Measurements from ENCODE around the gene PLCH2. TPM values are rescaled to one million over a fixed set of nuclear protein-coding genes. Genes with fewer than 3 reads are reported as not detected.

The PLCH2 gene
- polyA plus RNA-seq, 1 of the 3 experiments (the other 2 are of a cell fraction), result 0.08 TPM

DNA sequence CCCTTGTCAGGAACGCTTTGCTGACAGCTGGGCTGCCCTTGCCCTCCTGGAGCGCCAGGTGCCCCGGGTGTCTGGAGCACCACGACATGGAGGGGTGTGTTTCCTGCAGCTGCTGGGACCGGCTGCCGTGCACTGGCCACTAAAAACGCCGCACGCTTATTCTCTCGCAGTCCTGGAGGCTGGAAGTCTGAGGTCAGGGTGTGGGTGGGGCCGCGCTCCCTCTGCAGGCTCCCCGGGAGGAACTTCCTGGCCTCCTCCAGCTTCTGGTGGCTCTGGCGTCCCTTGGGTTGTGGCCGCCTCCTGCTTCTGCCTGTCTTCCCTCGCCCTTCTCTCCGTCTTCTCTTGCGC is 28.0 kb upstream of the PLCH2 start:
- Histone ChIP-seq H3K9me3 (no peaks in the 10 kb centered on the region), H4K20me1 (ENCODE audit: insufficient read depth) (no peaks in the 10 kb centered on the region), H3K27me3 (ENCODE audit: insufficient read depth) (peaks cover 2% of the 10 kb centered on the region; the same call in 1 of the 2 replicates), H3K9me2 (no peaks in the 10 kb centered on the region), H3K9ac (no peak overlapping the region), H3K4me2 (no peak overlapping the region), H3K4me1 (ENCODE audit: control insufficient read depth in 1 of 2, insufficient read depth in 2 of 2, low read depth in 1 of 2, low read length in 1 of 2) (peaks cover 0 to 14% of the 10 kb centered on the region in 2 experiments; a peak in 1 of 4 replicates), H3K4me3 (ENCODE audit: low read depth in 2 of 2, low read length in 1 of 2) (no peak overlapping the region), H2AFZ (ENCODE audit: low read depth) (no peak overlapping the region), H3K36me3 (replicated peaks in 1 of 2; ENCODE audit: control insufficient read depth in 1 of 2, insufficient read depth in 2 of 2, low read length in 1 of 2) (no peaks in the 10 kb centered on the region), H3K79me2 (ENCODE audit: insufficient read depth) (no peaks in the 10 kb centered on the region), H3F3A (replicated peaks; ENCODE audit: insufficient read depth) (no peaks in the 10 kb centered on the region), H3K27ac (ENCODE audit: low read depth in 2 of 2, low read length in 1 of 2) (no peak overlapping the region)
- ChIA-PET CTCF (interaction anchor here (0.9 to 2.0 kb wide), 3 partner anchors 8 to 35 kb away, joined by 3 to 9 read pairs (median 5); partner anchors contain the start of gene PEX10), POLR2A (interaction anchor here (0.6 kb wide), 1 partner anchor 181 kb away, joined by 3 read pairs; no protein-coding TSS in a partner anchor)
- 78% methylated on average over 6 of the region's 18 CpGs for WGBS (ENCODE audit: low lambda C conversion rate)
- DNase-seq, result no peak
- TF ChIP-seq IRF3 (IDR thresholded peaks at IDR 0.05; ENCODE audit: low read depth, low read length) (no peak), ZBTB33 (IDR thresholded peaks at IDR 0.05; ENCODE audit: borderline replicate concordance, low read depth) (no peak), JUND (IDR thresholded peaks at IDR 0.05) (no peak), EP300 (IDR thresholded peaks at IDR 0.05; ENCODE audit: borderline replicate concordance in 1 of 2, low read depth in 1 of 2, low read length in 1 of 2) (no peak), SIN3A (IDR thresholded peaks at IDR 0.05; ENCODE audit: borderline replicate concordance, low read depth, low read length) (no peak), RCOR1 (IDR thresholded peaks at IDR 0.05; ENCODE audit: low read length) (no peak), SMC3 (IDR thresholded peaks at IDR 0.05; ENCODE audit: low read depth, low read length) (no peak), ELF1 (IDR thresholded peaks at IDR 0.05) (no peak), NFIC (IDR thresholded peaks at IDR 0.05; ENCODE audit: borderline replicate concordance) (no peak), MAX (IDR thresholded peaks at IDR 0.05; ENCODE audit: low read depth) (no peak), GATA2 (CRISPR knock-in tag; IDR thresholded peaks at IDR 0.05) (no peak), EZH2phosphoT487 (IDR thresholded peaks at IDR 0.05; ENCODE audit: borderline replicate concordance, low read depth) (no peak)

DNA sequence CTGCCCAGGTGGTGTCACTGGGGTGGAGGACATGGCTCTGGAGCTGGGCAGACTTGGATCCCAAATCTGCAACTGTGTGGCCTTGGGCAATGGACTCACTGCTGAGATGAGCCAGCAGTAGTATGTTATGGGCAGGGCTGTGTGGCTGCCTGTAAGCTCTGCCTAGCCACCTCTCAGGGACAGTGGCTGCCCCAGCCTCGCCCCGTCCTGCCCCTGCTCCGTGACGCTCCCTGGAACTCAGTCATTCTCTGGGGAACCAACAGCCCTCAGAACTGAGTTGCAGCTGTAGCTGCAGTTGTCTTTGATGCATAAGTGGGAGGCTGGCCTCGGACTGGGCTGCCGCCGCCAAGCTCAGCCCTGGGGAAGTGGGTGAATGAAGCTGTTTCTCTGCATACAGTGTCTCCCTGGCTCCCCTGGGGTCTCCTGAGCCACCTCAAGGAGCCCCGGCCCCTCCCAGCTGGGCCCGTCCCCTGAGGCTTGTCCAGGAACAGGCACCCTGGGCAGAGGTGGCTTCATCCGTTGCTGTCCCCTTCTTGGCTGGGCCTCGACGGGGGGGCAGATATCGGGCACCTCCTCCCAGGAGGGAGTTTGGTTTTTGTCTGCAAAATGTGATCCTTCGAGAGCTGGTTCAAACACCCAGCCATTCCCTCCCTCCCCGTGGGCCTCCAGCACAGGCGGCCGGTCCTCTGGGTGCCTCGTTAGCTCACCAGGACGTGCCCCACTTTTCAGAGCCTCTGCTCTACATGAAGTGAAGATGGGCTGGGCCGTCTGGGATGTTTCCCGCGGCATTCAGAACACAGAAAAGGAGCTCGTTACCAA is 26.2 kb upstream of the PLCH2 start:
- H3K36me3 ChIP-seq (replicated peaks in 1 of 2; ENCODE audit: control insufficient read depth in 1 of 2, insufficient read depth in 2 of 2, low read length in 1 of 2), result no peaks in the 10 kb centered on the region
- no peak overlapping the region for H3K4me3 ChIP-seq (ENCODE audit: low read depth in 2 of 2, low read length in 1 of 2)
- H2AFZ ChIP-seq (ENCODE audit: low read depth), result no peak overlapping the region
- no peak overlapping the region for H3K27ac ChIP-seq (ENCODE audit: low read depth in 2 of 2, low read length in 1 of 2)
- H3K27me3 ChIP-seq (ENCODE audit: insufficient read depth), result no peaks in the 10 kb centered on the region
- ChIA-PET POLR2A (no interaction called here), CTCF (interaction anchor here (0.7 to 1.5 kb wide), 5 partner anchors 10 to 960 kb away, joined by 3 to 5 read pairs (median 5); no protein-coding TSS in a partner anchor)
- no peaks in the 10 kb centered on the region for H3F3A ChIP-seq (replicated peaks; ENCODE audit: insufficient read depth)
- no peak overlapping the region for H3K4me2 ChIP-seq
- no peak for DNase-seq
- no peaks in the 10 kb centered on the region for H3K9me3 ChIP-seq
- no peaks in the 10 kb centered on the region for H4K20me1 ChIP-seq (ENCODE audit: insufficient read depth)
- 80% methylated on average over 9 of the region's 23 CpGs for WGBS (ENCODE audit: low lambda C conversion rate)
- no peak overlapping the region for H3K9ac ChIP-seq
- no peaks in the 10 kb centered on the region for H3K79me2 ChIP-seq (ENCODE audit: insufficient read depth)
- peaks cover 0 to 14% of the 10 kb centered on the region in 2 experiments; a peak in 1 of 4 replicates for H3K4me1 ChIP-seq (ENCODE audit: control insufficient read depth in 1 of 2, insufficient read depth in 2 of 2, low read depth in 1 of 2, low read length in 1 of 2)
- no peaks in the 10 kb centered on the region for H3K9me2 ChIP-seq
- TF ChIP-seq JUND (IDR thresholded peaks at IDR 0.05), result no peak
- no peak for TF ChIP-seq GATA2 (CRISPR knock-in tag; IDR thresholded peaks at IDR 0.05)
- TF ChIP-seq ELF1 (IDR thresholded peaks at IDR 0.05), result no peak
- TF ChIP-seq FOXM1 (IDR thresholded peaks at IDR 0.05; ENCODE audit: low read depth), result no peak
- no peak for TF ChIP-seq NFIC (IDR thresholded peaks at IDR 0.05; ENCODE audit: borderline replicate concordance)
- TF ChIP-seq NRF1 (IDR thresholded peaks at IDR 0.05; ENCODE audit: low read depth, low read length), result no peak
- TF ChIP-seq, protein P1, sequence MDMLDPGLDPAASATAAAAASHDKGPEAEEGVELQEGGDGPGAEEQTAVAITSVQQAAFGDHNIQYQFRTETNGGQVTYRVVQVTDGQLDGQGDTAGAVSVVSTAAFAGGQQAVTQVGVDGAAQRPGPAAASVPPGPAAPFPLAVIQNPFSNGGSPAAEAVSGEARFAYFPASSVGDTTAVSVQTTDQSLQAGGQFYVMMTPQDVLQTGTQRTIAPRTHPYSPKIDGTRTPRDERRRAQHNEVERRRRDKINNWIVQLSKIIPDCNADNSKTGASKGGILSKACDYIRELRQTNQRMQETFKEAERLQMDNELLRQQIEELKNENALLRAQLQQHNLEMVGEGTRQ (IDR thresholded peaks at IDR 0.05; ENCODE audit: borderline replicate concordance, low read depth, low read length), result no peak
- no peak for TF ChIP-seq IRF3 (IDR thresholded peaks at IDR 0.05; ENCODE audit: low read depth, low read length)
- no peak for TF ChIP-seq FOSL2 (IDR thresholded peaks at IDR 0.05; ENCODE audit: borderline replicate concordance, low read depth)
- TF ChIP-seq, protein P2, sequence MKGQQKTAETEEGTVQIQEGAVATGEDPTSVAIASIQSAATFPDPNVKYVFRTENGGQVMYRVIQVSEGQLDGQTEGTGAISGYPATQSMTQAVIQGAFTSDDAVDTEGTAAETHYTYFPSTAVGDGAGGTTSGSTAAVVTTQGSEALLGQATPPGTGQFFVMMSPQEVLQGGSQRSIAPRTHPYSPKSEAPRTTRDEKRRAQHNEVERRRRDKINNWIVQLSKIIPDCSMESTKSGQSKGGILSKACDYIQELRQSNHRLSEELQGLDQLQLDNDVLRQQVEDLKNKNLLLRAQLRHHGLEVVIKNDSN (IDR thresholded peaks at IDR 0.05; ENCODE audit: borderline replicate concordance, low read depth), result no peak
- no peak for TF ChIP-seq TAF1 (IDR thresholded peaks at IDR 0.05; ENCODE audit: borderline replicate concordance, low read depth, low read length)
